Right renal pelvis (tissue), 4 donors: Measurements from ENCODE around the gene CIB4. TPM values are rescaled to one million over a fixed set of nuclear protein-coding genes. Genes with fewer than 3 reads are reported as not detected.

ENCODE experiments used
- DNase-seq, 4 donors: peaks; one replicate each; pipeline ENCODE4 v3.0.0-alpha.2; 2013; ENCODE audit warnings: low read depth in 4 of 4, low spot score in 3 of 4, missing footprints in 1 of 4
- polyA plus RNA-seq, 4 donors: library from polyadenylated mRNA; unstranded; fragments of 120-200 nt; gene quantifications; one replicate each; pipeline ENCODE4 v1.2.1, GENCODE V29; 2013; ENCODE audit not compliant: insufficient read length in 4 of 4

The CIB4 gene
- polyA plus RNA-seq, 4 donors = 0.30 to 1.2 (median 0.61) TPM

DNA sequence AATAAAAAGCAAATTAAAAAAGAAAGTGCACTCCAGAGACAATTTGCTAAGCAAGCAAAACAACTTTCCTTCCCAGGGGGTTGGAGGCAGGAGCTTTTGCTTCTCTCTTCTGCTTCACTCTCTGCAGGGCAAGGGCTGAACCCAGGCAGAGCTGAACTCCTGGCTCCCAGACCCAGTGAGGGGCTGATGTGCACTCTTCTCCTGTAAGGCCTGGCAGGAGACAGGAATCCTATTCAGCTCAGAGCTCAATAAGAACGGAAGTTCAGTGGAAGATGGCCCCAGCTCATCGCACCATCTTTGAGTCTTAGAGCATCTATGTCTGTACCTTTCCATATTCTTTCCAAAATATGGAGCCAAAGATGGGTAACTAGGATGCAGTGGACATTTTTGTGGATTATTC is 29.1 kb downstream of the CIB4 start:
- no peak for DNase-seq

DNA sequence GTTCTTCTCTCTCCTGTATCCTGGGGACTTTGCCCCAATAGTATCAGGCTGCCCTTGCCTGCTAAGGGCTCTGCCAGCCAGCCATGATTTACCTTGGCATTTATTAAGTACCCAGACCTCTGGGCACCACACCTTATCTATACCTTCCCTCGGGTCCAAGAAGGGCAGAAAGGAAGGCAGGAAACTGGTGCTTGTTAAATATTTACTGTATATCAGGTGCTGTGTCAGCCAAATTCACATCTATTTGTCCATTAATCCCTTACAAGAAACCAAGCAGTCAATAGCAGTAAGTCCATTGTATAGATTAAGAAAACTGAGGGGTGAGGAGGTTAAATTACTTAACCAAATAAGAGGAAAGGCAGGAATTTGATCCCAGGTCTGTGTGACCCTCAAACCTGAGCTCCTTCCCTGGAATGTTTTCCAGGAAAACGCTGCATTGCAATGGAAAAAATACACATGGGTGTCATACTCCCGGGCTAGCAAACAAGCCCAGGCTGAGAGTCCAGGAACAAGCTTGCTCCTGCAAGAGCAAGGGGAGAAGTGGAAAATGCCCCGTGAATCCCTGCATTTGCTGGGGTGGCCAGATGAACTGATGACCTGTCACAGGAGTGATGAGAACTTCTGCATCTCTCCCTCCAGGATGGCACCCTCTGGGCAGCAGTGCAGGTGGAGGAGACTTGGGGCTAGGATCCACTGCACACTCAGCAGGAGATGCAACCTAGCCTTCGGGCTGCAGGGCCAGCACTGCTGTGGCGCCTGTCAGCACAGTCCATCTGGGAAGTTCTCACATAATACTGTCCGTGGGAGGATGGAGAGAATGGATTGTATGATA is 30.4 kb downstream of the CIB4 start:
- DNase-seq = no peak

DNA sequence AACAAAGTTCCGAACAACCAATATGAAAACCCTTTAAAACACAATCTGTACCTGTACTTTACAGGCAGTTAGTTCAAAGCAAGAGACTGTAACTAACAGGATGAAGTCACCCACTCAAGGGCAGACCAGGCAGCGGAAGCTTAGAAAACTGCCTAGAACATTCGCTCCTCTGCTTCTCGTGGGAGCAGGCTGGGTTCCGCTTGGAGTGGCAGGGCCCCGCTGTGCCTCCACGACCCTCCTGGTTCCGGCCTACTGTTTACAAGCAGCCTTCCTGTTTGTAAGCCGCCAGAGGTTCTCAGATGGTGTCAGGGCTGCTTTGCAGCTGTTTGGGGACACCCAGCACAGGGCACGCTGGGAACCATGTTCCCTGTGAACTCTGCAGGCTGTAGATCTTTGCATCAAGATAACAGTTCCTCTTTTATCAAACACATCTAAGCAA is 31.3 kb downstream of the CIB4 start:
- no peak for DNase-seq

DNA sequence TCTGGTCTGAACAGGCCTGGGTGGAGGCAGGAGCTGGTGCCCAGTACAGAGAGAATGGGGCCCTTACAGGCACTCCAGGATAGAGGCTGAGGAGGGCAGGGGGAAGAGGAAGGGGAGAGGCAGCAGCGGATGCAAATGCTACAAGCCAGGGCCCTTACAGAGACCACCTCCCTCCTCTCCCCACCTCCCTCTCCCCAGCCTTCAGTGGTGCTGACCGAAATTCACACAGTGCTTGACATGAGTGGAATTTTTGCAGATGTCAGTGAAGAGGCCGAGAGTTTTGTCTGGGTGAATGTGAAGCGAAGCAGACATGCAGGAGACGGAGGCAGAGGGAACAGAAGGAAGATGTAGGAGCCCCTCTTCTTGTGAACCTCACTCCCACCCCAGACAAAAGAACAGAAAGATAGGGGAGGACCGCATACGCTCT is 31.9 kb downstream of the CIB4 start:
- DNase-seq = no peak

DNA sequence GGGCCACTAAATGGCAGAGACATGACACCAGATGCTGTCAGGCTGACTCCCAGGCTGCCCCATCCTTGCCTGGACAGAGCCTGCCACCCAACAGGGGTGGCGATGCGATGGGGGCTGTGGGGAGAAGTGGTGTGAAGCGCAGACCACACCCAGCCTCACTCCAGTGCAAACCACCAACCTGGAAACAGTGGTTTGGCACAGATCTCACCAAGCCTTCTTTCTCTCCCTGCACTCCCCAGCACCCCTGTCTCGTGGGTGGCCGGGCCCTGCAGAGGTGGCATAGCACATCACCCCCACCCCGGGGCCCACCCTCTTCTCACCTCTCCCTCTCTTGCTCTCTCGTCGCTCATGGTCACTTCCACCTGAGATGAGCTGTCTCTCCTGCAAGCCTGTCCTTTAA is 32.6 kb downstream of the CIB4 start:
- no peak for DNase-seq

DNA sequence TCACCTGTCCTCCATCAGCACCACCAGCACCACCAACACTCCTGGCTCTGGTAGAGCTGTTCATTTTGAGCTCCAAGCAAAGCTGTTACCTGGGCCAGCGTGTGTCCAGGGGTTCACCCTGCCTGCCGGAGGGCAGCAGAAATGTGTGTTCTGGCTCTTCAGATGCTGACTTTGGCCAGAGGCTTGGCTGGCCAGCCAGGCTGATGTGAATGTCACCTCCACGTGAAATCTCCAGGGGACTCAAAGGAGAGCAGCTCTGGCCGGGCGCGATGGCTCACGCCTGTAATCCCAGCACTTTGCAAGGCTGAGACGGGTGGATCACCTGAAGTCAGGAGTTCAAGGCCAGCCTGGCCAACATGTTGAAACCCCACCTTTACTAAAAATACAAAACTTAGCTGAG is 33.5 kb downstream of the CIB4 start:
- no peak for DNase-seq

DNA sequence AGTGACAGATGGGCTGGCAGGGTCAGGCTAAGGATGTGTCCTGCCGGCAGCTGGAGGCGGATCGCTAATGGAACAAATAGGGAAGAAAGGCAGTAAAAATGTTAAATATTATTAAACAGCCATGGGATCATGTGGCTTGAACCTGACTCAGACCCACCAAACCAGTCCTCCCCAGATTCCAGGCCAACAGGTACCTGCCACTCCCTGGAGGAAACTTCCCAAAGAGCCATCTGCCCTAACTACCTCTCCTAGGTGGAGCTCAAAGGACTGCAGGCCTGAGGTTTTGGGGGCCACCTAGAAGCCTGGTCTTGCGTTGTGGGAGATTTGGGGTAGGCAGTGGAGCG is 34.3 kb downstream of the CIB4 start:
- no peak for DNase-seq

DNA sequence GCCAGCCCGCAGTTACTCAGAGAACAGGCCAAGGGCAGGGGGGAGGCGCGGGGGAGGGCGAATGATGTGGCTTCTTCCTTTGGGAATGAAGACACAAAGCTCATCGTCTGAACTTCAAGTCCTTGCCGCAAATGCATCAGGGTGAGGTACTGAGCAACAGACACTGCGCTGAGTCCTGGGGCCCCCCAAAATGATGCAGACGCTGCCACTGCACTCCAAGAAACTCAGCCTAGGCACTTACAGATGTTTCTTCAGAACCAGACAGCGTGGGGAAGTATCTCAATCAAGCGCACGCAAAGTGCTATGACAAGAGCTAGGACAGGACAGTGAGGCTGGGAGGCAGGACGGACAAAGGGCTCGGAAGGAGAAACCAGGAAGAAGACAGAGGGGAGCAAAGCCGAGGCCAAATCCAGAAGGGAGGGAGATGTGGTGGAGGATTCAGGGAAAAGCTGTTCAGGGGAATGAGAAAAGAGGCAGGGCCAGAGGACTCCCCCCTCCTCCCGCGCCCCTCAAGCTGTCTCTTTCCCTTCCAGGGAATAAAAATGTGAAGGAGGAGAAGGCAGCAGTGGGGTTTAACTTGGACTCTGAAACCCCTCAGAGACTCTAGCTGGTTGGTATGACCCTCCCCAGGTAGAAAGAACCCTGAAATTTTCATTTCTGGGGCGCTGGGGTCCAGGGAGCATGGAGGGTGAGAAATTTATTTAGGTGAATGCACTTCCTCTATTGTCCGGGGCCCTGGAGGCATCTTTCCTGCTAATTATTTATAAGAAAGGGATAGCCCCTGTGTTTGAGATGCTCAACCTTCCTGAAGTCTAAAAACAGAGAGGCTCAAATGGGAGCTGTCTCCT is 34.9 kb downstream of the CIB4 start:
- DNase-seq = no peak

DNA sequence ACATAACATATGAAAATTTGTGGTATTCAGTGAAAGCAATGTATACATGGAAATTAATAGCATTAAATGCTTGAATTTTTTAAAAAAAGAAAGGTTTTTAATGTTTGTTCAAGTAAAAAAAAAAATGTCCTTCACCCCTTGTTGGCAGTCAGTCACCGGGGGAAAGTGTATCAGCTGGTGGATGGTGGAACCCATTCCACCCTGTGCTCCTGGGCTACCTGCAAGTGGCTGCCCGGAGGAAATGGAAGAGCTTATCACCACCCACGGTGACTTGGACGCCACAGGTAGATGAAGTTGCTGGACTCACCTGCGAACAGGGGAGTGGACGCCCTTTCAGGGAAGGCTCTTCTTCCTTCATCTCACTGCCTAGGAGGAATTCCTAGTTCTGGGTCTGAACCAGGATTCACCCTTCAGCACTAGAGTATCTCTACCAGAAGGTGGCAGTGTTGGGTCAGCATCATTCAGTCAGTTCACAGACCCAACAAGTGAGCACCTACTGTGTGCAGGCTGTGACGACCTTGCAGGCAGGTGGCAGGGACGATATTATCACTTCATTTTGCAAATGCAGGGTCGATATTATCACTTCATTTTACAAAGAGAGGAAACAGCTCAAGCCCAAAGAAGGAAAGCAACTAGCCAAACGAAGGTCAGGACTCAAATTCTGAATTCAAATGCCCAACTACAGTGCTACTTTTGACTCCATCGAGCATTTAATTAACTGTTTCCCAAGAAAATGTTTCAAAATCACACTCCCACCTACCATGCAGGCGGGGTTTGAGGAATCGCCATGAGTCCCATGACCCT is 35.8 kb downstream of the CIB4 start:
- no peak for DNase-seq

DNA sequence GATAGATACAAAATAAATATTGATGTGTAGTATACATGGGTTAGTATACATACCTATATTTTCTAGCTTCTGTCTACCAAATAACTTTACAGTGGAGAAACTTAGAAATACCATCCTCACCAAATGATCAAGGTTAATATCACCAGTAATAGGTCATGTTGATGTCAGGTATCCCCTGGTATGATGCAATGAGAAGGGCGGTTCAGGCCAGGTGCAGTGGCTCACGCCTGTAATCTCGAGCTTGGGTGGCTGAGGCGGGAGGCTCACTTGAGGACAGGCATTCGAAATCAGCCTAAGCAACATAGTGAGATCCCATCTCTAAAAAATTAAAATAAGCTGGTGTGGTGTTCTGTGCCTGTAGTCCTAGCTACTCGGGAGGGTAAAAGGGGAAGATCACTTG is 38.6 kb downstream of the CIB4 start:
- DNase-seq = no peak

DNA sequence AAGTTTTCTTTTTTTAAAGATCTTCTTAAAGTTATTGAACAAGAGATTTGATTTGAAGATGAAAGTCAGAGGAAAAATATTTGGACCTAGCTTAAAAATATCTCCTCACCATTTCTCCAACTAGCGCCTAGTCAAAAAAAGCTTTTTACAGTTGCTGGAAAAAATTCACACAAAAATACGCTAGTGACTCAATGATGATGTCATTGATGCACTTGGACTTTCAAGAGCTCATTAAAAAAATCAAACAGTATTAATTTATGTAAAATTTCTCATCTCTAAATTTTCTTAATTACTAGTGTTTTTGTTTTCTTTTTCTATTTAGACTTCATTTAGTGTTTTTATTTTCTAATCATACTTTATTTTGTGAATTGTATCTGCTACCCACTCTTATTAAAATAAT is 41.8 kb downstream of the CIB4 start:
- no peak for DNase-seq

DNA sequence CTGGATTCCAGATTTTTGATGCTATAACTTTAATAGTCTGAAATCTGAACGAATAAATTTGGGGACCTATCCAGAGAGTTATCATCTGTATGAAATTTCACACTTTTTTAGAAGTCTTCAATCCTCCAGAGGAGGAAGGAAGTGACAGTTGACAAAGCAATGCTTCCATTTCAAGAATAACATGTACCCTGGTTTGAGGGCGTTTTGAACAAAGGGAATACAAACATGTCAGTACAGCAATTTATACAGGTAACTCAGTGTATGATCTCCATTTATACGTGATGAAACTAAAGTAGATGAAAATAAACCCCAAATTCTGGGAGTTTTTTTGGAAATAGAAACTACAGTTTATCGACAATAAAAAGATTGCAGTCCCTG is 42.2 kb downstream of the CIB4 start:
- DNase-seq = no peak

DNA sequence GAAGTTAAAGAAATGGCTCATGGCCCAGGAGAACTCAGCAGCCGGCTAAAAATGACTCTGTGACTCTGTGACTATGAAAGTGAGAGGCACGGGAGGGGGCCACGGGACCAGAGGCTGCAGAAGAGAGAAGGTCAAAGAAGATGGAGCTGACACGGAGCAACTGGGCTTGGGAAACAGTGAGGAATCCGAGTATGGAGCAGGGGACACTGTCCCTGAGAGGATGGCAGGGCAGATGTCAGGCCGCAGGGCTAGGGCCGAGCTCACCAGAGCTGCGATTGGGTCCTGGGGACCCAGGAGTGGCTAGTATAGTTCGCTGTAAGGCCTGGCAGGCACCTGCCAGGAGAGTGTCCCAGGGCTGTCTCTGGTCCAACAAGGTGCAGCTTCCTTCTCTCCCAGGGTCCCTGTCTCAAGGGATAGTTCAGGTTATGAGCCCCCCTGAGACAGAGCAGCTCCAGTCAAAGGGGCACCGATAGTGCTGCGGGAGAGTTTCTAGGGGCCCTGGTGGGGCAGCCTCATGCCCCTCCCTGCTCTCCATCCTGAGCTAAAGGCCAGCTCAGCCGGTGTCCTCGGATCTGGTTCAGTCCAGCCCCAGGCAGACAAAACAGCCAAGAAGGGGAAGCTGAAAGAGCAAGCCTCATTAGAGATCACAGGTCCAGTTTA is 42.7 kb downstream of the CIB4 start:
- no peak for DNase-seq

DNA sequence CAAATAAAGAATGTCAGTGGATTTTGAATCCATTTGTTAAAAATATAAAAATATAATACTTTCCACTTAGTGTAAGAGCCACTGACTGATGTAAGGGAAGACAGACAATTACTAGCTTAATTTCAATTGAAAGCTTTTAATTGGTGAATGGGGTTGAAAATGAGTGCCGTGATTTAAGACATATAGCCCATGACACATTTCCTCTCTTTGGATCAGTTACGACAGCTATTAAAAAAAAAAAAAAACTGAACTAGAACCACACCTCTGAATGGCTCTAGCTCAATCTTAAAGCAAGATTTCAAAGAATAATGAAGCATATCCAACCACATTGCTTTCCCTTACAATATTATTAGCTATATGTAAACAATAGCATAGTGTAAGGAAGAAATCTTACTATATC is 44.0 kb downstream of the CIB4 start:
- DNase-seq = no peak

DNA sequence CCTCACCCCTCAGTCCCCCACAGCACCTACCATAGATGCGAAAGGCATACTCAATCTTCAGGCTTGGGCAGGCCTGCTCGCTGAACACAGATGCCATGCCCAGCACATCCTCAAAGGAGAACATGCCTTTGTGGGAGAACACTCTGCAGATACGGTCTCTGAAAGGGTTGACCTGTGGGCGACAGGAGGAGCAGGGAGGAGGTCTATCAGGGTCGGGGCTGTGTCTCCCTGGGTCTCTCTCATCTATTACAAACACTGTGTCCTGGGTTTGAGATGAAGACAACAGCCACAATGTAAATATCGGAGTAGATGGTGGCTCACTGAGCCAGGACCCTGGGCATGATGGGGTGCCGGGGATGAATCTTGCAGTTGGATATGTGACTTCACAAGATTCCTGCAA is 46.0 kb downstream of the CIB4 start:
- DNase-seq = no peak

DNA sequence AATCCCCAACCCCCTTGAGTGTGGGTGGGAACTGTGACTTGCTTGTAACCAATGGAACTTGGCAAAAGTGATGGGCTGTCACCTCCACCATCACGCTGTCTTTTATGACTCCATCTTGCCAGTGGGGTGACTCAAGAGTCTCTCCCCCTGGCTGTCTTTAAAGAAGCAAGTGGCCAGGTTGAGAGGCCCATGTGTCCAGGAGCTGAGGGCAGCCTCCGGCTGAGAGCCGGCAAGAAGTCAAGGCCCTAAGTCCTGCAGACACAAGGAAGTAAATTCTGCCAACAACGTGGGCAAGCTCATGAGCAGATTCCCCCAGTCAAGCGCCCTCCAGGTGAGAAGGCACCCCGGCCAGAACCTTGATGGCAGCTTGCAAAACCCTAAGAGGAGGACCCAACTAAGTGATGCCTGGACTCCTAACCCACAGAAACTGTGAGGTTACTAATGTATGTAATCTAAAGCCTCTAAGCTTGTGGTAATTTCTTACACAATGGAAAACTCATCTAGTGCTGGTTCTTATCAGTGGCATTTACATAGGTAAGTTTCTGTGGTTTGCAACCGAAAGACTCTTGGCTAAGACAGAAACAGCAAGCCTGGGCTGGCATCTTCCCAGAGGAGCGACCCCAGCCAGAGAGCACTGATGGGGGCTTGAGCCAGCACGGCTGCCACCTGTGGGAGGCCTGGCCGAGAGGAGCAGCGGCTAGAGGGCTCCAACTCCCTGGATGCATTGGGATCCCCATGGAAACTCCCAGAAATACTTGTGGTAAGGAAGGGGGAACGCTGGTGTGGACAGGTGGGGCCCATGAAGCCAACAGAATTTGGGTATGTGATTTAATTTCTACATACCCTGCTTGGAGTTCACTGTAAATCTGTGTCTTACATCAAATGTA is 49.3 kb downstream of the CIB4 start:
- DNase-seq = no peak

DNA sequence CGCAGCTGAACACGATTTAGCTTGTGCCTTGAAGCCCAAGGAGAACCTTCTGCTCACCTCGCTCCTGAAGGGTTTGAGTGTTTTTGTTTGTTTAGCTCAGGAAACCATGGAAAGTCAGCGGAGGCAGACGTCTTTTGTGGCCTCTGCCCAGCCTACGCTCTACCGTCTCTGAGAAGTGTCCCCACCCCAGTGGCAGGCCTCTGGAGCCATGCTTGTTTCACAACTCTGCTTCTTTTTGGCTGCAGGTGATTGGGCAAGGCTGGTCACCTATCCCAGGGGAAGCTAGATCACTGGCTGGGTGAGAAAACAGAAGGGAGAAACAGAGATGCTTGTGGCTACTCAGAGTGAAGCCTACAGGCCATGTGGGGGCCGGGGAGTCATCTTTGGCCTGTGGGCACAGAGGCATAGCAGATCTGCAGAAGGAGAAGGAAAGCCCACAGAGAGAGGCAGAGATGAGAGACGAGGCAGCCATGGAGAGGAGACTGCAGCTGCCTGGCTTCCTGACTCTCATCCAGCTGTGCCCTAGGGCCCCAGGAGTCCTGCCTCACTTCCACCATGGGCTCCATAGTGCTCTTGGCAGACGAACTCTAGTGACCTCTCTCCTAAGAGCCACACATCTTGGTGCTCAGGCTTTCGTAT is 50.1 kb downstream of the CIB4 start:
- DNase-seq = no peak

DNA sequence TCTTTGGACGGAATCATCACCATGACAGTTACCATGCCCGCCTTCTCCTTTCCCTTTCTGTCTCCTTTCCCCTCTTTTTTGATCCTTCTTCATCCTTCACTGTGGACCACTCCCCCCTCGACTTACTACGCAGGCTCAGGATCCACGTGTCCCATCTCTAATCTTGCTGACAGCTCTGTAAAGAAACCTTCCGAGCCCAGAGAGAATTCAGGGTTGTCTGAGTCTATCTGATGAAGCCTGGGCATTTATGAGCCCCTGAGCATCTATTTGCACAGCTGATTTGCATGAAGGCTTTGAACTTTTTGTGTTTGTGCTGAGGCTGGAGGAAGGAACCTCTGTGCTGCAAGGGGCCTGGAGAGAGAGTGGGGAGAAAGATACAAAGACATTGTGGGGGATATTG is 50.7 kb downstream of the CIB4 start:
- no peak for DNase-seq

DNA sequence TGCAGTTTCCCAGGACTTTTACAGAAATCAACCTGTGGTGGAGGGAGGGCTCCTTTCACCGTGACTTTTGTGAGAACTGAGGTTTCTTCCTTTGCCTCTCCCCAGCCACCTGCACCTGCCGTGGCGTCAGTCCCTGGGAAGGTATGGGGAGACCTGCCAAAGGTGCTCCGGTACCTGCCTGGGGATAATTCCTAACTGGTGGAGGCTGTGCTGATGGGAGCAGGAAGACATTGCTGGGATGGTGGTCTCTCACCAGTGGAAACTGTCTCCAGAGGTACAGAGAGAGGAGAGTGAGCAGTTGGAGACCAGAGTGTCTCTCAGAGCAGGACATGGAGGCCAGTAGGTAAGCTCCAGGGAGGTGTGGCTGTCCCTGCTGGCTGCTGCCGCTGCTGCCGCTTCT is 52.6 kb downstream of the CIB4 start:
- no peak for DNase-seq
